HepG2 (cell line): Measurements from ENCODE around the gene POU6F2. TPM values are rescaled to one million over a fixed set of nuclear protein-coding genes. Genes with fewer than 3 reads are reported as not detected.

Experiments used
- ATAC-seq: fragments of 200-7000 bp; cut with Tn5 transposase; 3 replicates; pipeline ENCODE4 v1.9.1; 2020; ENCODE audit warnings: mild to moderate bottlenecking, moderate library complexity
- BruUV-seq: library from RNA; stranded (reverse); fragments of 400-500 nt; replicated peaks from 2 replicates; lab custom pipeline; 2021; lab: Mats Ljungman, UMichigan
- CTCF ChIA-PET: fragments of 300-600 bp; formaldehyde crosslinking; extraction: SDS; loops from one replicate; lab custom pipeline; 2021; ENCODE audit warnings: low total read pairs, inconsistent platforms, low intra/inter-chr PET ratio; lab: Yijun Ruan, JAX
- POLR2A ChIA-PET: fragments of 350-600 bp; sonication (Branson Sonifier 250); formaldehyde crosslinking; loops from one replicate; lab custom pipeline; 2020; ENCODE audit warnings: antibody characterized with exemption, inconsistent platforms; lab: Yijun Ruan, JAX
- DNase-seq: peaks from one replicate; pipeline ENCODE4 v3.0.0-alpha.2; 2015; ENCODE audit warnings: low spot score
- FAIRE-seq: peaks from 3 replicates; lab custom pipeline; 2011; peaks lifted over from hg19 to GRCh38; lab: Jason Lieb, UNC
- H2AFZ ChIP-seq: one replicate; pipeline ENCODE4 v1.6.1; 2011; ENCODE audit warnings: low read length, inconsistent platforms
- H3K27ac ChIP-seq: fragments of 300-600 bp; 3 replicates; pipeline ENCODE4 v1.8.0; 2011; ENCODE audit warnings: mixed run types, mild to moderate bottlenecking, mixed read lengths, low read length, inconsistent platforms; ENCODE audit not compliant: insufficient read depth; ENCODE audit errors: extremely low read length
- H3K27me3 ChIP-seq, 2 experiments: fragments of 200-600 bp in 1 of 2; 2 replicates in 1 of 2; 3 replicates in 1 of 2; pipeline versions ENCODE4 v1.6.0 to v1.8.0; 2011; ENCODE audit warnings: low read length in 2 of 2, mild to moderate bottlenecking in 2 of 2, moderate library complexity in 2 of 2, inconsistent platforms in 1 of 2; ENCODE audit not compliant: insufficient read depth in 2 of 2, control insufficient read depth in 1 of 2
- H3K36me3 ChIP-seq, 2 experiments: fragments of 200-600 bp in 1 of 2; replicated peaks in 1 of 2; 2 replicates in 1 of 2; 3 replicates in 1 of 2; pipeline versions ENCODE4 v1.5.1 to v1.8.0; 2011; ENCODE audit warnings: low read length in 2 of 2, inconsistent platforms in 1 of 2; ENCODE audit not compliant: insufficient read depth in 2 of 2, control insufficient read depth in 1 of 2
- H3K4me1 ChIP-seq: 2 replicates; pipeline ENCODE4 v1.5.1; 2012; ENCODE audit warnings: low read length, inconsistent platforms; ENCODE audit not compliant: insufficient read depth
- H3K4me2 ChIP-seq: 2 replicates; pipeline ENCODE4 v1.6.0; 2011; ENCODE audit warnings: low read depth, low read length, inconsistent platforms
- H3K4me3 ChIP-seq, 3 experiments: fragments of 200-600 bp in 1 of 3; sonication (generic), shearing (Covaris generic) in 1 of 3; replicated peaks in 1 of 3; 2 replicates each; pipeline ENCODE4 v1.5.1; 2011 to 2016; ENCODE audit warnings: low read length in 3 of 3, inconsistent platforms in 2 of 3, low read depth in 2 of 3, mild to moderate bottlenecking in 2 of 3, control low read depth in 1 of 3, mixed read lengths in 1 of 3; ENCODE audit not compliant: insufficient read depth in 1 of 3
- H3K79me2 ChIP-seq: one replicate; pipeline ENCODE4 v1.6.1; 2011; ENCODE audit warnings: low read length, inconsistent platforms; ENCODE audit not compliant: insufficient read depth
- H3K9ac ChIP-seq: 2 replicates; pipeline ENCODE4 v1.6.0; 2011; ENCODE audit warnings: mild to moderate bottlenecking, low read depth, low read length, inconsistent platforms; ENCODE audit not compliant: insufficient read depth
- H3K9me3 ChIP-seq: 2 replicates; pipeline ENCODE4 v1.5.1; 2012; ENCODE audit warnings: mild to moderate bottlenecking, low read length
- H4K20me1 ChIP-seq: 2 replicates; pipeline ENCODE4 v1.6.0; 2011; ENCODE audit warnings: inconsistent platforms, mild to moderate bottlenecking, low read length, moderate library complexity; ENCODE audit not compliant: insufficient read depth
- CREM ChIP-seq, 2 experiments: sonication (generic) in 1 of 2; formaldehyde crosslinking in 1 of 2; IDR thresholded peaks; 2 replicates each; pipeline versions ENCODE4 v1.4.0 to v1.6.1; 2016 to 2020; ENCODE audit warnings: antibody characterized with exemption in 1 of 2, mild to moderate bottlenecking in 1 of 2, missing genetic modification reagents in 1 of 2
- EZH2 ChIP-seq: conservative IDR thresholded peaks from 2 replicates; pipeline ENCODE4 v1.6.1; 2012; ENCODE audit warnings: mild to moderate bottlenecking, low read depth, low read length, moderate library complexity
- FOXK1 ChIP-seq: sonication (generic); formaldehyde crosslinking; IDR thresholded peaks from 2 replicates; pipeline ENCODE4 v1.4.0; 2020; ENCODE audit warnings: low read depth, missing genetic modification reagents, borderline replicate concordance
- GABPB1 ChIP-seq: IDR thresholded peaks from 2 replicates; pipeline ENCODE4 v1.6.1; 2016; ENCODE audit warnings: mild to moderate bottlenecking, missing genetic modification reagents, moderate library complexity, missing compliant biosample characterization
- IKZF4 ChIP-seq: sonication (generic); formaldehyde crosslinking; IDR thresholded peaks from 2 replicates; pipeline ENCODE4 v1.5.1; 2020; ENCODE audit warnings: borderline replicate concordance, mild to moderate bottlenecking, low read depth, missing genetic modification reagents; ENCODE audit errors: not compliant biosample characterization
- KAT7 ChIP-seq: IDR thresholded peaks from 2 replicates; pipeline ENCODE4 v1.6.1; 2018; ENCODE audit warnings: borderline replicate concordance, missing compliant biosample characterization
- KDM6A ChIP-seq: IDR thresholded peaks from 2 replicates; pipeline ENCODE4 v1.6.1; 2016; ENCODE audit warnings: low read depth
- NFYB ChIP-seq: sonication (generic); formaldehyde crosslinking; IDR thresholded peaks from 2 replicates; pipeline ENCODE4 v1.4.0; 2020; ENCODE audit warnings: missing genetic modification reagents
- SAP130 ChIP-seq: IDR thresholded peaks from 2 replicates; pipeline ENCODE4 v1.6.1; 2016; ENCODE audit warnings: low read depth
- SKI ChIP-seq: fragments of 450-650 bp; IDR thresholded peaks from one replicate; pipeline ENCODE4 v1.6.1; 2018; ENCODE audit warnings: mild to moderate bottlenecking; ENCODE audit not compliant: partially characterized antibody
- USF2 ChIP-seq, 2 experiments: sonication (generic) in 1 of 2; formaldehyde crosslinking in 1 of 2; IDR thresholded peaks; 2 replicates each; pipeline versions ENCODE4 v1.5.1 to v1.6.1; 2011 to 2020; ENCODE audit warnings: borderline replicate concordance in 1 of 2, low read depth in 1 of 2, low read length in 1 of 2, mild to moderate bottlenecking in 1 of 2, missing genetic modification reagents in 1 of 2, moderate library complexity in 1 of 2
- ZNF564 ChIP-seq: sonication (generic); formaldehyde crosslinking; IDR thresholded peaks from 2 replicates; pipeline ENCODE4 v1.8.1; 2023; ENCODE audit warnings: mild to moderate bottlenecking, missing genetic modification reagents
- ZNF777 ChIP-seq: sonication (generic); formaldehyde crosslinking; IDR thresholded peaks from 2 replicates; pipeline ENCODE4 v1.4.0; 2020; ENCODE audit warnings: missing genetic modification reagents
- WGBS: methylation state at CpG from one replicate; pipeline ENCODE4 v1.1.6; 2017; ENCODE audit warnings: low lambda C conversion rate; 5-methylcytosine and 5-hydroxymethylcytosine counted together
- in situ Hi-C: cut with HindIII; loops from 2 replicates; pipeline ENCODE4 v1.10.0; 2017; ENCODE audit warnings: low pct_unique_long_range_greater_than_20kb; ENCODE audit not compliant: extremely low pct_ligation_motif_present
- intact Hi-C: fragments of 100-400 bp; cut with micrococcal nuclease; formaldehyde crosslinking; loops from one replicate; pipeline ENCODE4 v1.10.0; 2022; ENCODE audit not compliant: unreplicated experiment
- polyA plus RNA-seq, 8 experiments: library from polyadenylated mRNA; depleted of rRNA in 3 of 8; stranded (reverse) in 7 of 8; unstranded in 1 of 8; fragments of >200 nt; fragmentation: Illumina TruSeq in 4 of 8; extraction: Trizol in 4 of 8; gene quantifications; 2 replicates each; pipeline versions ENCODE4 v1.2.1 to v1.2.3, GENCODE V29; 2011 to 2016; ENCODE audit warnings: low read depth in 4 of 8, missing spikeins in 1 of 8, mixed read lengths in 1 of 8; ENCODE audit not compliant: insufficient read depth in 1 of 8
- total RNA-seq, 5 experiments: library from RNA; depleted of rRNA; stranded (reverse); fragments of >200 nt; fragmentation: Illumina TruSeq; extraction: Trizol; gene quantifications; 2 replicates each; pipeline ENCODE4 v1.2.3, GENCODE V29; 2016; ENCODE audit warnings: low read depth in 1 of 5
- TF ChIP-seq, protein P1 (sequence below): sonication (generic); formaldehyde crosslinking; IDR thresholded peaks from 2 replicates; pipeline ENCODE4 v1.4.0; 2020; ENCODE audit warnings: low read depth, mild to moderate bottlenecking, missing genetic modification reagents
- TF ChIP-seq, protein P2 (sequence below): IDR thresholded peaks from 2 replicates; pipeline ENCODE4 v1.6.1; 2016; ENCODE audit warnings: low read depth, control low read depth

The POU6F2 gene
- total and polyA plus RNA-seq, 2 of the 13 experiments (the other 11 are each of a cell fraction or from before 2014, with no cell fraction given), result not detected

DNA sequence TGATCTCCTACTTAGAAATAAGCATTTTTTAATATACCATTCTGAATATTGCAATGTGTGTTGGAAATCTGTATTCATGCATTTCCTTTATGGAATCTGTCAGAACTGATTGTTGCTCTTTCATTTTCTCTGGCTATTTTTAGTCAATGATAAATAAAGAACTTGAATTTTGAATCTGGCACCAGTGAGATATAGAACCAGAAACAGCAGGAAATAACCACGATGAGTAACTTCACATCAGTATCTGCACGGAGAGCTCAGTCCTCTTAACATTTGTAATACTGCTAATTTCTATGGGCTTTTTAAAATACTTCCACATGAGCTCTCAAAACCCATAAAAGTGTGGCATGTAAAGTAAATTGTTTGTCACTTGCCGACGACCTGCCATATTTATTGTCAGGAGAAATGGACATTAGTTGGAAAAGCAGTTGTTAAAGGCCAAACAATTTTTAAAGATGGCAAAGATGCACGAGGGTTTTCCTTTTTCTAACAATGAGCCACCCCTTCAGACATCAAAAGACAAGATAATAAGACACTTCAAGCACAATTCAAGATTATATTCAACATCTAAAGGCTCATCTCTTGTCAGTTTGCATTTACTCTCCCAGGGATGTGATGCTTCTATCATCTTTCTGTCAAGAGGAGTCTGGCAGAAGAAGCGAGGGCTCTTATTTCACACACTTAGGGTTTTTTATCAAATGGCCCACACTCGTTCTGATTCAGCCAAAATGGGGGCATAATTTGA is 118.3 kb downstream of the POU6F2 start (continued):
- TF ChIP-seq, protein P1, sequence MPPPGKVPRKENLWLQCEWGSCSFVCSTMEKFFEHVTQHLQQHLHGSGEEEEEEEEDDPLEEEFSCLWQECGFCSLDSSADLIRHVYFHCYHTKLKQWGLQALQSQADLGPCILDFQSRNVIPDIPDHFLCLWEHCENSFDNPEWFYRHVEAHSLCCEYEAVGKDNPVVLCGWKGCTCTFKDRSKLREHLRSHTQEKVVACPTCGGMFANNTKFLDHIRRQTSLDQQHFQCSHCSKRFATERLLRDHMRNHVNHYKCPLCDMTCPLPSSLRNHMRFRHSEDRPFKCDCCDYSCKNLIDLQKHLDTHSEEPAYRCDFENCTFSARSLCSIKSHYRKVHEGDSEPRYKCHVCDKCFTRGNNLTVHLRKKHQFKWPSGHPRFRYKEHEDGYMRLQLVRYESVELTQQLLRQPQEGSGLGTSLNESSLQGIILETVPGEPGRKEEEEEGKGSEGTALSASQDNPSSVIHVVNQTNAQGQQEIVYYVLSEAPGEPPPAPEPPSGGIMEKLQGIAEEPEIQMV (CRISPR knock-in tag), result no peak
- no peak for TF ChIP-seq ZNF777

GRCh38 chr7:39098506-39098905 is 120.8 kb downstream of the POU6F2 start:
- no peaks in the 10 kb centered on the region; a peak in 1 of 5 replicates for H3K27me3 ChIP-seq
- in situ Hi-C loops, result no loop called here
- DNase-seq (no peak), ATAC-seq (no peak), FAIRE-seq (no peak)
- no peak overlapping the region for H3K4me2 ChIP-seq
- TF ChIP-seq FOXK1 (CRISPR knock-in tag) (no peak), SAP130 (CRISPR knock-in tag) (no peak), KDM6A (CRISPR knock-in tag) (no peak), EZH2 (no peak), USF2 (IDR thresholded peaks at IDR 0.05; ENCODE audit: low read depth, low read length) (no peak), USF2 (CRISPR knock-in tag; IDR thresholded peaks at IDR 0.05; ENCODE audit: borderline replicate concordance) (no peak), NFYB (no peak), GABPB1 (CRISPR knock-in tag) (no peak), IKZF4 (no peak), CREM (IDR thresholded peaks at IDR 0.05) (no peak), CREM (CRISPR knock-in tag; IDR thresholded peaks at IDR 0.05) (no peak), SKI (no peak), KAT7 (no peak), ZNF564 (CRISPR knock-in tag) (no peak)
- TF ChIP-seq, protein P2, sequence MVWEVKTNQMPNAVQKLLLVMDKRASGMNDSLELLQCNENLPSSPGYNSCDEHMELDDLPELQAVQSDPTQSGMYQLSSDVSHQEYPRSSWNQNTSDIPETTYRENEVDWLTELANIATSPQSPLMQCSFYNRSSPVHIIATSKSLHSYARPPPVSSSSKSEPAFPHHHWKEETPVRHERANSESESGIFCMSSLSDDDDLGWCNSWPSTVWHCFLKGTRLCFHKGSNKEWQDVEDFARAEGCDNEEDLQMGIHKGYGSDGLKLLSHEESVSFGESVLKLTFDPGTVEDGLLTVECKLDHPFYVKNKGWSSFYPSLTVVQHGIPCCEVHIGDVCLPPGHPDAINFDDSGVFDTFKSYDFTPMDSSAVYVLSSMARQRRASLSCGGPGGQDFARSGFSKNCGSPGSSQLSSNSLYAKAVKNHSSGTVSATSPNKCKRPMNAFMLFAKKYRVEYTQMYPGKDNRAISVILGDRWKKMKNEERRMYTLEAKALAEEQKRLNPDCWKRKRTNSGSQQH (CRISPR knock-in tag), result no peak
- H3K4me1 ChIP-seq, result no peaks in the 10 kb centered on the region
- H3K9ac ChIP-seq, result no peak overlapping the region
- BruUV-seq, result no TSS peak
- H3K27ac ChIP-seq, result no peak overlapping the region
- H3K9me3 ChIP-seq, result no peaks in the 10 kb centered on the region
- no peak overlapping the region for H3K4me3 ChIP-seq
- no peaks in the 10 kb centered on the region for H3K79me2 ChIP-seq
- POLR2A ChIA-PET, result no interaction called here
- H4K20me1 ChIP-seq, result no peaks in the 10 kb centered on the region
- CTCF ChIA-PET, result no interaction called here
- intact Hi-C loops, result no loop called here
- 16% methylated on average over 3 of the region's 3 CpGs for WGBS
- no peak overlapping the region for H2AFZ ChIP-seq
- no peaks in the 10 kb centered on the region for H3K36me3 ChIP-seq
